NCI-H748 treated with DMSO at 0.1 percent for 48 hours (cell line): ENCODE measurements around the gene NLRP4.
A peak's percentile ranks its signal among the peaks of the same experiment; 100 is the strongest.

Source experiments
- DNase-seq: peaks from one replicate; lab custom pipeline; 2025; lab: John Stamatoyannopoulos, UW

The NLRP4 gene, protein sequence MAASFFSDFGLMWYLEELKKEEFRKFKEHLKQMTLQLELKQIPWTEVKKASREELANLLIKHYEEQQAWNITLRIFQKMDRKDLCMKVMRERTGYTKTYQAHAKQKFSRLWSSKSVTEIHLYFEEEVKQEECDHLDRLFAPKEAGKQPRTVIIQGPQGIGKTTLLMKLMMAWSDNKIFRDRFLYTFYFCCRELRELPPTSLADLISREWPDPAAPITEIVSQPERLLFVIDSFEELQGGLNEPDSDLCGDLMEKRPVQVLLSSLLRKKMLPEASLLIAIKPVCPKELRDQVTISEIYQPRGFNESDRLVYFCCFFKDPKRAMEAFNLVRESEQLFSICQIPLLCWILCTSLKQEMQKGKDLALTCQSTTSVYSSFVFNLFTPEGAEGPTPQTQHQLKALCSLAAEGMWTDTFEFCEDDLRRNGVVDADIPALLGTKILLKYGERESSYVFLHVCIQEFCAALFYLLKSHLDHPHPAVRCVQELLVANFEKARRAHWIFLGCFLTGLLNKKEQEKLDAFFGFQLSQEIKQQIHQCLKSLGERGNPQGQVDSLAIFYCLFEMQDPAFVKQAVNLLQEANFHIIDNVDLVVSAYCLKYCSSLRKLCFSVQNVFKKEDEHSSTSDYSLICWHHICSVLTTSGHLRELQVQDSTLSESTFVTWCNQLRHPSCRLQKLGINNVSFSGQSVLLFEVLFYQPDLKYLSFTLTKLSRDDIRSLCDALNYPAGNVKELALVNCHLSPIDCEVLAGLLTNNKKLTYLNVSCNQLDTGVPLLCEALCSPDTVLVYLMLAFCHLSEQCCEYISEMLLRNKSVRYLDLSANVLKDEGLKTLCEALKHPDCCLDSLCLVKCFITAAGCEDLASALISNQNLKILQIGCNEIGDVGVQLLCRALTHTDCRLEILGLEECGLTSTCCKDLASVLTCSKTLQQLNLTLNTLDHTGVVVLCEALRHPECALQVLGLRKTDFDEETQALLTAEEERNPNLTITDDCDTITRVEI

DNA sequence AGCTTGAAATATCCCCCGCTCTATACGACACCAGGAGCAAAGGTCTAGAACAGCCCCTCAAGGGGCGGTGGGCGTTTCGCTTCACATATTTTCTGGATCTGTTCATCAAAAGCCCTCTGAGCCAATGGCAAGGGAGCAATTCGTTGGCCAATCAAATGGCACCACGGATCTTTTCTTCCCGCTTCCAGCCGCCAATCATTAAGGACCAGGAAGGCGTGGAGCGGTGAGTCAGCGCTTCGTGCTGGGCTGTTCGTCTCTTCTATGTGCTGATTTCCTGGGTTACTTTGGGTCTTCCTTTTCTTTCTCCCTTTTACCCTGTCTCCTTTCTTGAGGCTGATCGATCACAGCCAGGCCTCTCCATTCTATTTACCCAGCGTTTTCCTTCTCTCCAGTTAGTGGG, at the start of gene NLRP4:
NLRP4 (plus strand) TSS at position 201 of the 400 bp plus-strand sequence. CDS start 15,541 bp downstream, outside the sequence.
- no peak for DNase-seq

DNA sequence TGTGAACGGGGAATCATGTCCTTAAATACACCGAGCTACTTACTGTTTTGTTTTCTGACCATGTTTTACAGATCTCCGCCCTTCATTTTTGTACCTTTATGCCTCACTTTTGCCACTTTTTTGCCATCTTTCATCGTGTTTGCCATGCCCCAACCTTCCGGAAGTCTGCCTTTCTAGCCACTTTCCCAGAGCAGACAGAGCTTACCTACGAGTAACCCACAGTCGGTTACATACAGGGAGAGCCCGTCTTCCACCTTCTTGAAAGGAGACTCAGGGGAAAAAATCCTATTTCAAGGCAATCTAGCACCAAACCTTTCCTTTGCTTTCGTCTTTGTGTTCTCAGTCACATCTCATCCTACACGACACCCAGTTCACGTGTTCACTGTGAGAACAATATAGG, 41.3 kb upstream of the NLRP4 start:
- no peak for DNase-seq

DNA sequence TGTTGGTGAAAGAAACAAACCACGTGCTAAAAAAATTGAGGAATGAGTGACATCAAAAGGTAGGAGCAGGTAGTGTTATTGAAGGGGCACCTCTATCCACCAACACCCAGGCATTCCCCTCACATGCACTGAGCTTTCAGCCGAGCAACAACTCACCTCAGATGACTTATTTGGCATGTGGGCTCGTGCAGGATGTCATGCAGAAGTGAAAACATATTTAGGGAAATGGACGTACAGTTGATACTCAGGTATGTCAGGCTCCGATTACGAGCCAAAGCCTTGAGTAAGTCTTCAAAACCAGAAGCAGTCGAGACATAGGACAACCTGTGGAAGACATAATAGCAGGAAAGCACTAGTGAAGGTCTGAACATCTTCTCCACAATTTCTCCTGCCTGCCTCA, 34.9 kb upstream of the NLRP4 start:
- no peak for DNase-seq

DNA sequence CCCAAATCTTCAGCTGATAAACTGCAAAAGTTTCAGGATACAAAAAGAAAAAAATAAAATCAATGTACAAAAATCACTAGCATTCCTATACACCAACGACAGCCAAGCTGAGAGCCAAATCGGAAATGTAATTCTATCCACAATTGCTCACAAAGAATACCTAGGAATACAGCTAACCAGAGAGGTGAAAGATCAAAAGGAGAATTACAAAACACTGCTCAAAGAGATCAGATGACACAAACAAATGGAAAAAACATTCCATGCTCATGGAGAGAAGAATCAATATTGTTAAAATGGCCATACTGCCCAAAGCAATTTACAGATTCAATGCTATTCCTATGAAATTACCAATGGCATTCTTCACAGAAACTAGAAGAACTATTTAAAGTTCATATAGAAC, 34.1 kb upstream of the NLRP4 start:
- DNase-seq: no peak

DNA sequence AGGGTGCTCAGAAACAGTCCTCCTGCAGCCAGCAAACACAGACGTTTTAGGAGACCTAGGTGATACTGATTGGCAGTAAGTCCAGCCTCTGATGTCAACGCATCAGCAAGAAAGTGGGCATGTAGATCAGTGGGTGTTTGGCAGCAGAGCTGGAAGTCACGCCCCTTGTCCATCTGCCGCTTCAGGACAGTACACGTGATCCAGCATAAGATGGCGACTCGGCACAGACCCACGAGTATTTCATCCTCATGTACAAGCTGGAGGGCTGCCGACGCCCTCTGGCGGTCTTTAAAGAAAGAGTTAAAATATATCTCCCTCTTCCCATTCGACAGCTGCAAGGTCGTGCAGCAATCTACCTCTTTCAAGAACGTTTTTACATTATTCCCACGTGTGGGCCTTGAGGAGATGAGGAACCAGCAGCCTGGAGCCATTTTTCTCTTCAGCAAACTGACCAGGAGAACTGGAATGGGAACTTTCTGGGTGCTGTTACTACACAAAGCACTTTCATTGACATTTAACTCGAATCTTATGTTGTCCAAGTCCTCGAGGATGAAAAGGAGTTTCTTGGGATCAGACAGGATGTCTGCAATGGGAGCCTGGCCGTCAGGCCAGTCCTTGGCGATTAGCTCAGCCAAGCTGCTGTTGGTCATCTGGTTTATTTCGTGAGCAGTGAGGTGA, 26.8 kb upstream of the NLRP4 start:
- peak; percentile 96 for DNase-seq

DNA sequence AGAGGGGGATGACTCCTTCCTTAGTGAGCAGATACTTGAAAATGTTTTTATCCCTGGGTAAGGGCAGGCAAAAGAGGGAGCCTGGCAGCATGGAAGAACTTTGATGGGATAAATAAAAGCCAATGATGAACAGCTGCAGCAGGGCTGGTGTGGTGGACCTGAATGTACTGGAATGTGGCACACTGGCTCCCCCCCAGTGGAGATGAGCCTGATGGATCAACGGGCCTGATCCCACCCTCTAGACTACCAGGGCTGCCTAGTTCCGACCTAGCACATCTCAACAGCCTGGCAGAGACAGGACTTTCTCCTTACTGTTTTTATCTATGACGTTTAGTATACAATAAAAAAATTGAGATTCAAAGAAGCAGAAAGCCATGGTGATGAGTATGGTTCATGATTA, 25.0 kb upstream of the NLRP4 start:
- no peak for DNase-seq

DNA sequence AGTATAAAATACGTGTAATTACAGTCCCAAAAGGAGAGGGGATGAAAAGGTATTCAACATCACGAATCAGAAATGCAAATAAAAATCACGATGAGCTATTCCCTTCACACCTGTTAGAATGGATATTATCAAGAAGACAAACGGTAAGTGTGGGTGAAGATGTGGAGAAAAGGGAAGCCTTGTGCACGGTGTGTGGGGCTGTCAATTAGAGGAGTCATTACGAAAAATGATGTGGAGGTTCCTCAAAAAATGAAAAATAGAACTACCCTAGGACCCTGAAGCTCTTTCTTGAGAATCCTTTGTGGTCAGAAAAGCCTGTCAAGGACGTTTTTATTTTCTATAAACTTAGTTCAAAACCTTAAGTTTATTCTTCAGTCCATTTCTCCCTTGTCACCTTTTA, 23.9 kb upstream of the NLRP4 start:
- no peak for DNase-seq

DNA sequence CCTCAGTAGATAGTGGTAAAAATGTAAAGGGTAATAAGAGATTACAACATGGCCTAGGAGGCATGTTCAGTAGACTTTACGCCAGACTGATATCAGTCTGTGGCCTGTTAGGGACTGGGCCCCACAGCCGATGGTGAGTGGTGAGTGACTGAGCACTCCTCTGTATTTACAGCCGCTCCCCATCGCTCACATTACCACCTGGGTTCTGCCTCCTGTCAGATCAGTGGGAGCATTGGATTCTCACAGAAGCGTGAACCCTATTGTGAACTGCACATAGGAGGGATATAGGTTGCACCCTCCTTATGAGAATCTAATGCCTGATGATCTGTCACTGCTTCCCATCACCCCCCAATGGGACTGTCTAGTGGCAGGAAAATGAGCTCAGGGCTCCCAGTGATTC, 22.4 kb upstream of the NLRP4 start:
- no peak for DNase-seq

DNA sequence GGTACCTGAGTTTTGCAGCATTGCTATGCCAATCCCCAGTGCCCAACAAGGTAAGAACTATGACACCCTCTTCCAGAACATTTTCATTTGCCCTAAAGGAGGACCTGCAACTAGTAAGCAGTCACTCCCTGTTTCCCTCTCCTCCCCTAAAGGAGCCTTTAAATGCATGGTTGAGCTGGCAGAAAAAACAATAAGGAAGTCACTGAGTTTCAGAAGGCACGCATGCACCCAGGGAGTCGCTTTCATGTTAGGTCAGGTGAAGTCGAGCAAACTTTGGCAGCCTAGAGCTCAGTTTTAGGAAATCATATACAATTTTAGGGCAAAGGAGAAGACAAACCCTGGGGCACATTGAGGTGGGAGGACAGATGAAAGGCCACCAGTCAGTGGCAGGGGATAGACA, 16.3 kb upstream of the NLRP4 start:
- DNase-seq: no peak

DNA sequence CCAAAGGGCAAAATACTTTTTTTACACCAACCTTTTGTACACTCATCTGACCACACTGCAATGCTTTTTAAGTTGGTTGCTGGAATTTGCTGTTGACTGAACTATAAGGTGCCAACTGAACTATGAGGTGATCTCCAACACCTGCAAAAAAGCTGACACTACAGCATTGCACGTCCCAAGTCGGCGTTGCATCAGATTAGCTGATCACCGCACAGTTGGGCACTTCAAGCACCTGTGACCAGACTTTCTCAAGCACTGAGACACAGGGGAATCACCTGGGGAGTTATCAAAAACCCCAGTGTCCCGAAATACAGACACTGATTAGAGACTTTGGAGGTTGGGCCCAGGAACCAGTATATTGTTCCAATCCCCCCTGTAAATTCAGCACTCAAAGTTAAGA, 5.7 kb upstream of the NLRP4 start:
- DNase-seq: no peak

DNA sequence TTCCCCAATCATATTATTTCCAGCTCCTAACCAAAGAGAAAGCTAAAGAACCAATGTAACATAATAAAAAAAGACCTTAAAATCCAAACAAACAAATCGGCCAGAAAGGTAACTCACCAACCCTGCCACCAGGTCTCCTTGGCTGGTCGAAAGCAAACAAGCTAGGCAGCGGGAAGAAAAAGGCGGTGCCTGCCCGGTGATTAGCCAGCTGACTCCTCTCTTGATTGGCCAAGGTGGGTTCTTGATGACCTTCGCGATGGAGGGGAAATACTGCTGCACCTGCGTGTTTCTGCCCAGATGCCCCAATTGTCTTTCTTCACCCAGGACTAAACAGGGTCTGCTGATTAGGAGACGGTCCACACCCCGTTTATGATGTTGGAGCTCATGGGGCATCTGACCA, 4.5 kb upstream of the NLRP4 start, which contains the start of gene NLRP11:
NLRP11 (minus strand) TSS at position 154 of the 400 bp plus-strand sequence. CDS start 13,825 bp downstream, outside the sequence.
- no peak for DNase-seq

DNA sequence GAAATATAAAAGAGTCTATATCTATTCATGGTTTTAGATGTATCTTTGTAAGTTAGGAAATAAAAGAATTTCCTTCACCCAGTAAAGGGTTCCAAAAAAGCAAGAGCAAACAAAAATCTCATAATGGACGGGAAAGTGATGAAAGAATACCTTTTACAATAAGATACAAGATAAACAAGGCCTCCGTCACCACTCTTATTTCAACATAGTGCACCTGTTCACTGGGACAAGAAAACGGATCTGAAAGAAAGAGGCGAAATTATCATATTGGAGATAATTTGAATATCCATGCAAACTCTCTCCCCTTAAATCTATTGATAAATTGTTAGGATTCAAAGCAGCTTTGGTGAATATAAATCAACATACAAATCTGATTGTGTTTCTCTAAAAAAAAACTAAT, 3.7 kb upstream of the NLRP4 start:
- no peak for DNase-seq

DNA sequence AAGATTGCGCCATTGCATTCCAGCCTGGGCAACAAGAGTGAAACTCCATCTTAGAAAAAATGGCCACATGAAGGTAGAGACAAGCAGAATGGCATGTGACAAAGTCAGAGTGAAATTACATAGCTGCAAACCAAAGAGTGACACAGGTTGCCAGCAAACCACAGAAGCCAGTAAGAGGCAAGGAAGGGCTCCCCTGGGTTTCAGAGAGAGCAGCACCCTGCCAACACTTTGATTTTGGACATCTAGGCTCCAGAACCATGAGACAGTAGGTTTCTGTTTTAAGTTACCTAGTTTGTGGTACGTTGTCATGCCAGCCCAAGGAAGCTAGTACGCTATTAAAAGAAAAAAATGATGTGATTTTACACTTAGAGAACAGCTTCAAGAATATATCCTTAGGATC, 1.9 kb downstream of the NLRP4 start:
- no peak for DNase-seq

DNA sequence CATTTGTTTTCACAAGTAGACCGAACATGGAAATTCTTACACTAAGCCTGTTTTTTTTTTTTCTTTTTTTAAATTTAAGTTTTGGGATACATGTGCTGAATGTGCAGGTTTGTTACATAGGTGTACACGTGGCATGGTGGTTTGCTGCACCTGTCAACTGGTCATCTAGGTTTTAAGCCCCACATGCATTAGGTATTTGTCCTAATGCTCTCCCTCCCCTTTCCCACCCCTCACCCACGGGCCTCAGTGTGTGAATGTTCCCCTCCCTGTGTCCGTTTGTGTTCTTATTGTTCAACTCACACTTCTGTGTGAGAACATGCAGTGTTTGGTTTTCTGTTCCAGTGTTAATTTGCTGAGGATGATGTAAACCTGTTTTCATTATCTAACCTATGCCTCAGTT, 2.6 kb downstream of the NLRP4 start:
- DNase-seq: no peak

DNA sequence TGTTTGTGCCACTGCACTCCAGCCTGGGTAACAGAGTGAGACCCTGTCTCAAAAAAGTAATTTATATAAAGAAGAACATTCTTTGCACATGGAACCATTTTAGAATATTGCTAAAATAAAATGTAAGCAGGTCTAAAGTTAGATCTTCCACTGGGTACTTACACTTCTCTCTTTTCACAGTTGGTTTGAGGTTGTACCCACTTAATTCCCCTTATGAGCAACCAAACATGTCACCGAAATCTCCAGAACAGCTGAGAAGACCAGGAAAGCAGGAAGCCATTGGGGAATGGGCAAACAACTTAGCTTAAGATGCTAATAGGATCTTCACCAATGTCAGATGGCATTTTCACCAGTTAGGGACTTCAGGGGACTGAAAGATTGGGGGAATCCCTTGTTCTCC, 18.8 kb downstream of the NLRP4 start:
- DNase-seq: no peak

DNA sequence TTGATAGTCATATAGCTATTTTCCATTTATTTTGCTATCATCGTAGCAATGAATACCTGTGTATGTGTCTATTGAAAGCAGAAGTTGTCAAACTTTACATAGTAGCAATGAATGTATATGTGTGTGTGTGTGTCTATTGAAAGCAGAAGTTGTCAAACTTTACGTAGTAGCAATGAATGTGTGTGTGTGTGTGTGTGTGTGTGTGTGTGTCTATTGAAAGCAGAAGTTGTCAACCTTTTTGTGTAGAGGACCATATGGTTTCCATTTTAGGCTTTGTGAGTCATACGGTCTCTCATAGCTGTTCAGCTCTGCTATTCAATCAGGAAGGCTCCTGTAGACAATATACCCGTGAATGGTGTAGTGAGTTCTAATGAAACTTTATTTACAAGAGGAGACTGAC, 20.8 kb downstream of the NLRP4 start:
- no peak for DNase-seq

DNA sequence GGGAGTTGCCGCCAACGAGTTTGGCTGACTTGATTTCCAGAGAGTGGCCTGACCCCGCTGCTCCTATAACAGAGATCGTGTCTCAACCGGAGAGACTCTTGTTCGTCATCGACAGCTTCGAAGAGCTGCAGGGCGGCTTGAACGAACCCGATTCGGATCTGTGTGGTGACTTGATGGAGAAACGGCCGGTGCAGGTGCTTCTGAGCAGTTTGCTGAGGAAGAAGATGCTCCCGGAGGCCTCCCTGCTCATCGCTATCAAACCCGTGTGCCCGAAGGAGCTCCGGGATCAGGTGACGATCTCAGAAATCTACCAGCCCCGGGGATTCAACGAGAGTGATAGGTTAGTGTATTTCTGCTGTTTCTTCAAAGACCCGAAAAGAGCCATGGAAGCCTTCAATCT, 21.6 kb downstream of the NLRP4 start:
- no peak for DNase-seq

DNA sequence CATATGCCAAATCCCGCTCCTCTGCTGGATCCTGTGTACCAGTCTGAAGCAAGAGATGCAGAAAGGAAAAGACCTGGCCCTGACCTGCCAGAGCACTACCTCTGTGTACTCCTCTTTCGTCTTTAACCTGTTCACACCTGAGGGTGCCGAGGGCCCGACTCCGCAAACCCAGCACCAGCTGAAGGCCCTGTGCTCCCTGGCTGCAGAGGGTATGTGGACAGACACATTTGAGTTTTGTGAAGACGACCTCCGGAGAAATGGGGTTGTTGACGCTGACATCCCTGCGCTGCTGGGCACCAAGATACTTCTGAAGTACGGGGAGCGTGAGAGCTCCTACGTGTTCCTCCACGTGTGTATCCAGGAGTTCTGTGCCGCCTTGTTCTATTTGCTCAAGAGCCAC, 22.1 kb downstream of the NLRP4 start:
- no peak for DNase-seq

DNA sequence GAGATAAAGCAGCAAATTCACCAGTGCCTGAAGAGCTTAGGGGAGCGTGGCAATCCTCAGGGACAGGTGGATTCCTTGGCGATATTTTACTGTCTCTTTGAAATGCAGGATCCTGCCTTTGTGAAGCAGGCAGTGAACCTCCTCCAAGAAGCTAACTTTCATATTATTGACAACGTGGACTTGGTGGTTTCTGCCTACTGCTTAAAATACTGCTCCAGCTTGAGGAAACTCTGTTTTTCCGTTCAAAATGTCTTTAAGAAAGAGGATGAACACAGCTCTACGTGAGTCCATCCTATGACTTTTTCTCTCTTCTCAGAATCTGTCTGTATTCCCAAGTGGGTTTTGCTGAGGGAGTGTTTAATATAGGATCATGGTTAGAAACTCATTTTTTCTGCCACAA, 22.6 kb downstream of the NLRP4 start:
- DNase-seq: no peak

DNA sequence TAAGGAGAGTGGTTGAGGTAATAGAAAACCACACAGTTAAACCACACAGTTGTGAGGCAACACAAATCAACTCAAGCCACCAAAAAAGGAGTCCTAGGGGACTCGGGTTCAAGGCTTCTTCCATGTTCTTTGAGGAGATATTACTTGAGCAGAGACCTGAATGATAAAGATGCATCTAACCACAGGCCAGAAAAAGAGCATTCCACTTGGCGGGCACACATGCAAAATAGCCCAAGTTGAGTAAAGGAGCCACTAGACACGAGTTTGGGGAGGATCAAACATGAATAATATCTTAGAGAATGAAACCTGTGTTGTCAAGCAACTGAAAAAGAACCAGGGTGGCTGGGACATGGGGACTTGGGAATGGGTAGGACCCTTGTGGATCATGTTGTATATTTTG, 30.2 kb downstream of the NLRP4 start:
- no peak for DNase-seq

DNA sequence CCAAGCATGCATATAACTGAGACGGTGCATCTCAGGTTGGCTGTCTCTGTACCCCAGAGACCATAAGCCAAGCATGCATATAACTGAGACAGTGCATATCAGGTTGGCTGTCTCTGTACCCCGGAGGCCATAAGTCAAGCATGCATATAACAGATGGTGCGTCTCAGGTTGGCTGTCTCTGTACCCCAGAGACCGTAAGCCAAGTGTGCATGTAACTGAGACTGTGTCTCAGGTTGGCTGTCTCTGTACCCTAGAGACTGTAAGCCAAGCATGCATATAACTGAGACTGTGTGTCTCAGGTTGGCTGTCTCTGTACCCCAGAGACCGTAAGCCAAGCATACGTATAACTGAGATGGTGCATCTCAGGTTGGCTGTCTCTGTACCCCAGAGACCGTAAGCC, 30.8 kb downstream of the NLRP4 start:
- no peak for DNase-seq

DNA sequence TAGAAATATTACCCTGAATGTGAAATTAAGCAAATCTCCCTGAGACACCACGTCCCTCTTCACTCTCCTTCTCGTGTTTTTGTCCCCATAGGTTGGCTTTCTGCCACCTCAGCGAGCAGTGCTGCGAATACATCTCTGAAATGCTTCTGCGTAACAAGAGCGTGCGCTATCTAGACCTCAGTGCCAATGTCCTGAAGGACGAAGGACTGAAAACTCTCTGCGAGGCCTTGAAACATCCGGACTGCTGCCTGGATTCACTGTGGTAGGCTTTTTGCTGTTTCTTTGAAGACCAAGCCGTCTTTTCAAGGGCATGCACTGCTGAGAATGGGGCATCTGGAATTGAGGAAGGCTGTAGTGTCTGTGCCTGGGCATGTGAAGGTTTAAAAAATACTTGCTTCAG, 34.4 kb downstream of the NLRP4 start:
- no peak for DNase-seq
